Dendritic cell treated with granulocyte-macrophage colony-stimulating factor and Interleukin-4, amounts not matched to agents 40 ng/mL and 50 ng/mL, for 4 days (primary cell): ENCODE measurements around the gene SEC14L3.
"Not testable (repeated sequence)": the region's sequence is repeated elsewhere in the genome, so short reads cannot be mapped to it uniquely, and the experiment has no call there.

Experiments used
- H3K27ac Mint-ChIP-seq: one replicate; pipeline ENCODE4 v1.8.0; 2022; ENCODE audit warnings: mild to moderate bottlenecking, mixed read lengths
- H3K27me3 Mint-ChIP-seq: one replicate; pipeline ENCODE4 v1.8.0; 2022; ENCODE audit warnings: mild to moderate bottlenecking, mixed read lengths
- H3K36me3 Mint-ChIP-seq: one replicate; pipeline ENCODE4 v1.8.0; 2022; ENCODE audit warnings: low read depth, mixed read lengths
- H3K4me1 Mint-ChIP-seq: one replicate; pipeline ENCODE4 v1.8.0; 2022; ENCODE audit warnings: low read depth, mixed read lengths
- H3K4me3 Mint-ChIP-seq: one replicate; pipeline ENCODE4 v1.8.0; 2022; ENCODE audit warnings: mild to moderate bottlenecking, moderate library complexity, mixed read lengths
- H3K9me3 Mint-ChIP-seq: one replicate; pipeline ENCODE4 v1.8.0; 2022; ENCODE audit warnings: mixed read lengths
- intact Hi-C: fragments of 100-400 bp; cut with micrococcal nuclease; formaldehyde crosslinking; loops from one replicate; pipeline ENCODE4 v1.15.0; 2022

The SEC14L3 gene

GRCh38 chr22:30472994-30473720 lies 1.3 kb upstream of the SEC14L3 start:
- H3K9me3 Mint-ChIP-seq, result no peaks in the 10 kb centered on the region
- no peak overlapping the region for H3K4me3 Mint-ChIP-seq
- H3K27ac Mint-ChIP-seq, result no peak overlapping the region
- H3K36me3 Mint-ChIP-seq, result no peaks in the 10 kb centered on the region
- peaks cover 19% of the 10 kb centered on the region for H3K27me3 Mint-ChIP-seq
- intact Hi-C loops, result no loop called here
- H3K4me1 Mint-ChIP-seq, result no peaks in the 10 kb centered on the region

- Mint-ChIP-seq H3K4me3 (no peak overlapping the region), H3K9me3 (no peaks in the 10 kb centered on the region), H3K27me3 (peaks cover 15% of the 10 kb centered on the region), H3K36me3 (no peaks in the 10 kb centered on the region), H3K4me1 (no peaks in the 10 kb centered on the region), H3K27ac (no peak overlapping the region)
- intact Hi-C loops, result no loop called here
Observed at GRCh38 chr22:30470655-30471054, 1.2 kb downstream of the SEC14L3 start.

- Mint-ChIP-seq H3K27ac (no peak overlapping the region), H3K9me3 (no peaks in the 10 kb centered on the region), H3K36me3 (no peaks in the 10 kb centered on the region), H3K27me3 (peaks cover 22% of the 10 kb centered on the region), H3K4me1 (no peaks in the 10 kb centered on the region), H3K4me3 (no peak overlapping the region)
- intact Hi-C loops, result no loop called here
Observed at GRCh38 chr22:30469165-30469564, 2.7 kb downstream of the SEC14L3 start.

GRCh38 chr22:30460555-30460954 lies 11.3 kb downstream of the SEC14L3 start:
- H3K9me3 Mint-ChIP-seq, result not testable (repeated sequence)

GRCh38 chr22:30460147-30460546 lies 11.7 kb downstream of the SEC14L3 start:
- H3K4me3 Mint-ChIP-seq, result no peak overlapping the region
- peaks cover 5% of the 10 kb centered on the region for H3K4me1 Mint-ChIP-seq
- H3K36me3 Mint-ChIP-seq, result no peaks in the 10 kb centered on the region
- intact Hi-C loops, result no loop called here
- peaks cover 23% of the 10 kb centered on the region for H3K27me3 Mint-ChIP-seq
- H3K27ac Mint-ChIP-seq, result no peak overlapping the region
- H3K9me3 Mint-ChIP-seq, result peaks cover 9% of the 10 kb centered on the region

More at GRCh38 chr22:30460555-30460954, 11.3 kb downstream of the SEC14L3 start:
- H3K4me1 Mint-ChIP-seq, H3K27ac Mint-ChIP-seq, H3K36me3 Mint-ChIP-seq, H3K4me3 Mint-ChIP-seq, intact Hi-C loops: not testable (repeated sequence)
- peaks cover 25% of the 10 kb centered on the region for H3K27me3 Mint-ChIP-seq

- Mint-ChIP-seq H3K27ac (no peak overlapping the region), H3K9me3 (peaks cover 9% of the 10 kb centered on the region), H3K27me3 (peaks cover 18% of the 10 kb centered on the region), H3K4me1 (peaks cover 5% of the 10 kb centered on the region), H3K36me3 (no peaks in the 10 kb centered on the region), H3K4me3 (no peak overlapping the region)
- intact Hi-C loops, result no loop called here
Observed at GRCh38 chr22:30459181-30460052, 12.4 kb downstream of the SEC14L3 start.

GRCh38 chr22:30457981-30458380 lies 13.8 kb downstream of the SEC14L3 start:
- Mint-ChIP-seq H3K9me3 (peaks cover 9% of the 10 kb centered on the region), H3K4me1 (peaks cover 5% of the 10 kb centered on the region), H3K27me3 (peaks cover 18% of the 10 kb centered on the region), H3K27ac (no peak overlapping the region), H3K4me3 (no peak overlapping the region), H3K36me3 (no peaks in the 10 kb centered on the region)
- intact Hi-C loops, result no loop called here

- Mint-ChIP-seq H3K27me3 (peaks cover 40% of the 10 kb centered on the region), H3K9me3 (peaks cover 9% of the 10 kb centered on the region), H3K27ac (no peak overlapping the region), H3K4me3 (no peak overlapping the region), H3K36me3 (no peaks in the 10 kb centered on the region), H3K4me1 (peaks cover 5% of the 10 kb centered on the region)
- intact Hi-C loops, result no loop called here
Observed at GRCh38 chr22:30455075-30455840, 16.6 kb downstream of the SEC14L3 start.

GRCh38 chr22:30453731-30454510 lies 17.9 kb downstream of the SEC14L3 start:
- peaks cover 42% of the 10 kb centered on the region for H3K27me3 Mint-ChIP-seq

GRCh38 chr22:30452861-30453260 lies 19.0 kb downstream of the SEC14L3 start:
- Mint-ChIP-seq H3K9me3 (peaks cover 9% of the 10 kb centered on the region), H3K27me3 (peaks cover 50% of the 10 kb centered on the region), H3K4me1 (no peaks in the 10 kb centered on the region), H3K27ac (no peak overlapping the region), H3K36me3 (no peaks in the 10 kb centered on the region), H3K4me3 (no peak overlapping the region)
- intact Hi-C loops, result no loop called here

More at GRCh38 chr22:30453731-30454510, 17.9 kb downstream of the SEC14L3 start:
- no peaks in the 10 kb centered on the region for H3K4me1 Mint-ChIP-seq
- peaks cover 9% of the 10 kb centered on the region for H3K9me3 Mint-ChIP-seq
- H3K27ac Mint-ChIP-seq, result no peak overlapping the region
- no peak overlapping the region for H3K4me3 Mint-ChIP-seq
- intact Hi-C loops, result no loop called here
- no peaks in the 10 kb centered on the region for H3K36me3 Mint-ChIP-seq

GRCh38 chr22:30451488-30451887 lies 20.3 kb downstream of the SEC14L3 start:
- H3K9me3 Mint-ChIP-seq, H3K27ac Mint-ChIP-seq, intact Hi-C loops, H3K4me1 Mint-ChIP-seq, H3K4me3 Mint-ChIP-seq, H3K36me3 Mint-ChIP-seq: not testable (repeated sequence)
- peaks cover 53% of the 10 kb centered on the region for H3K27me3 Mint-ChIP-seq

- Mint-ChIP-seq H3K36me3 (no peaks in the 10 kb centered on the region), H3K4me3 (no peak overlapping the region), H3K4me1 (peaks cover 9% of the 10 kb centered on the region), H3K27ac (no peak overlapping the region), H3K27me3 (peaks cover 83% of the 10 kb centered on the region), H3K9me3 (no peaks in the 10 kb centered on the region)
- intact Hi-C loops, result no loop called here
Observed at GRCh38 chr22:30447656-30448055, 24.2 kb downstream of the SEC14L3 start.

- H3K9me3 Mint-ChIP-seq, result no peaks in the 10 kb centered on the region
- H3K27me3 Mint-ChIP-seq, result peaks cover 80% of the 10 kb centered on the region
- H3K4me1 Mint-ChIP-seq, result peaks cover 26% of the 10 kb centered on the region
- H3K36me3 Mint-ChIP-seq, result no peaks in the 10 kb centered on the region
- intact Hi-C loops, result loop anchor here (2.0 kb wide), 1 partner anchor 39 kb away; no protein-coding TSS in a partner anchor
- no peak overlapping the region for H3K27ac Mint-ChIP-seq
- H3K4me3 Mint-ChIP-seq, result no peak overlapping the region
Observed at GRCh38 chr22:30445438-30446145, 26.2 kb downstream of the SEC14L3 start.
